DND-41 (cell line): ENCODE measurements around the gene DOCK9.

ENCODE experiments used
- ATAC-seq: fragments of 200-7000 bp; cut with Tn5 transposase; 3 replicates; pipeline ENCODE4 v1.9.1; 2021; ENCODE audit warnings: low read depth; ENCODE audit not compliant: insufficient read depth
- DNase-seq: peaks from one replicate; pipeline ENCODE4 v3.0.0-alpha.2; 2020
- H2AFZ ChIP-seq: 2 replicates; pipeline ENCODE4 v1.6.0; 2012; ENCODE audit warnings: low read depth, low read length
- H3K27ac ChIP-seq: 2 replicates; pipeline ENCODE4 v1.5.1; 2012; ENCODE audit warnings: low read length, inconsistent platforms
- H3K27me3 ChIP-seq: fragments of 200-600 bp; sonication (generic); 2 replicates; pipeline ENCODE4 v1.6.0; 2012; ENCODE audit warnings: low read length, mild to moderate bottlenecking, inconsistent platforms; ENCODE audit not compliant: insufficient read depth, poor library complexity
- H3K36me3 ChIP-seq: 2 replicates; pipeline ENCODE4 v1.5.1; 2012; ENCODE audit warnings: low read length, inconsistent platforms; ENCODE audit not compliant: insufficient read depth
- H3K4me1 ChIP-seq: 2 replicates; pipeline ENCODE4 v1.5.1; 2012; ENCODE audit warnings: mild to moderate bottlenecking, low read length; ENCODE audit not compliant: insufficient read depth
- H3K4me2 ChIP-seq: 2 replicates; pipeline ENCODE4 v1.6.0; 2012; ENCODE audit warnings: mild to moderate bottlenecking, moderate library complexity, low read length, inconsistent platforms; ENCODE audit not compliant: insufficient read depth
- H3K4me3 ChIP-seq, 2 experiments: fragments of 200-600 bp in 1 of 2; shearing (Covaris generic) in 1 of 2; 2 replicates each; pipeline ENCODE4 v1.5.1; 2012 to 2016; ENCODE audit warnings: inconsistent platforms in 2 of 2, low read length in 2 of 2, mild to moderate bottlenecking in 2 of 2, low read depth in 1 of 2, moderate library complexity in 1 of 2
- H3K79me2 ChIP-seq: 2 replicates; pipeline ENCODE4 v1.6.0; 2012; ENCODE audit warnings: low read length, inconsistent platforms; ENCODE audit not compliant: insufficient read depth
- H3K9ac ChIP-seq: 2 replicates; pipeline ENCODE4 v1.6.0; 2012; ENCODE audit warnings: low read depth, mild to moderate bottlenecking, inconsistent platforms, low read length, moderate library complexity
- H3K9me3 ChIP-seq: 2 replicates; pipeline ENCODE4 v1.5.1; 2012; ENCODE audit warnings: low read length, moderate library complexity, mild to moderate bottlenecking, inconsistent platforms; ENCODE audit not compliant: insufficient read depth, severe bottlenecking
- H4K20me1 ChIP-seq: 2 replicates; pipeline ENCODE4 v1.6.0; 2012; ENCODE audit warnings: low read length; ENCODE audit not compliant: insufficient read depth
- EZH2 ChIP-seq: IDR thresholded peaks from 3 replicates; pipeline ENCODE4 v1.6.1; 2012; ENCODE audit warnings: borderline replicate concordance, low read depth, mild to moderate bottlenecking, moderate library complexity, low read length, inconsistent platforms; ENCODE audit not compliant: severe bottlenecking
- TF ChIP-seq, protein P1 (sequence below): IDR thresholded peaks from 2 replicates; pipeline ENCODE4 v1.5.1; 2012; ENCODE audit warnings: borderline replicate concordance, low read length, moderate library complexity, mild to moderate bottlenecking; ENCODE audit not compliant: poor library complexity, severe bottlenecking; ENCODE audit errors: extremely low read depth

The DOCK9 gene

DNA sequence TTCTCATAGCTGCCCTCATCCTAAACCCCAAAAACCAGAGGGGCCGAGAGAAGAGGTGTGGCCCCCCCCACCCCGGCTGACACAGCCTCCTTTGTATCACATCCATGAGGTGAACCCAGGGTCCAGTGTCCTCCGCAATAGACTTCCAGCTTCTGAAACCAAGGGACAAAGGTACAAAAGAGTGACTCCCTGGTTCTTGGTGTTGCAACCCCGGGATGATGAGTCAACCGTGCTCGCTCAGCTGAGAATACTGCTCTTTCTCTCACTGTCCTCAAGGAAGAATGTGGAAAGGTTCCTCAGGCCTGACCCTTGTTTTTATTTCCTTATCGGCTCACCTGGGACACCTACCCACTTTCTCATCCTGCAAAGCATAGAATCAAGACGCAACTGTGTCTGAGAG is 230.9 kb downstream of the DOCK9 start:
- TF ChIP-seq, protein P1, sequence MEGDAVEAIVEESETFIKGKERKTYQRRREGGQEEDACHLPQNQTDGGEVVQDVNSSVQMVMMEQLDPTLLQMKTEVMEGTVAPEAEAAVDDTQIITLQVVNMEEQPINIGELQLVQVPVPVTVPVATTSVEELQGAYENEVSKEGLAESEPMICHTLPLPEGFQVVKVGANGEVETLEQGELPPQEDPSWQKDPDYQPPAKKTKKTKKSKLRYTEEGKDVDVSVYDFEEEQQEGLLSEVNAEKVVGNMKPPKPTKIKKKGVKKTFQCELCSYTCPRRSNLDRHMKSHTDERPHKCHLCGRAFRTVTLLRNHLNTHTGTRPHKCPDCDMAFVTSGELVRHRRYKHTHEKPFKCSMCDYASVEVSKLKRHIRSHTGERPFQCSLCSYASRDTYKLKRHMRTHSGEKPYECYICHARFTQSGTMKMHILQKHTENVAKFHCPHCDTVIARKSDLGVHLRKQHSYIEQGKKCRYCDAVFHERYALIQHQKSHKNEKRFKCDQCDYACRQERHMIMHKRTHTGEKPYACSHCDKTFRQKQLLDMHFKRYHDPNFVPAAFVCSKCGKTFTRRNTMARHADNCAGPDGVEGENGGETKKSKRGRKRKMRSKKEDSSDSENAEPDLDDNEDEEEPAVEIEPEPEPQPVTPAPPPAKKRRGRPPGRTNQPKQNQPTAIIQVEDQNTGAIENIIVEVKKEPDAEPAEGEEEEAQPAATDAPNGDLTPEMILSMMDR, result no peak
- TF ChIP-seq EZH2, result no peak
- Histone ChIP-seq H4K20me1 (no peaks in the 10 kb centered on the region), H3K4me1 (no peaks in the 10 kb centered on the region), H3K9me3 (no peaks in the 10 kb centered on the region), H3K27me3 (no peaks in the 10 kb centered on the region), H3K9ac (no peak overlapping the region), H2AFZ (no peak overlapping the region), H3K27ac (no peak overlapping the region), H3K4me2 (no peak overlapping the region), H3K4me3 (no peak overlapping the region), H3K79me2 (no peaks in the 10 kb centered on the region), H3K36me3 (no peaks in the 10 kb centered on the region)
- DNase-seq, result no peak
- ATAC-seq, result no peak
